Measurements from ENCODE around the gene WDR45B.
"Not testable (repeated sequence)": the region's sequence is repeated elsewhere in the genome, so short reads cannot be mapped to it uniquely, and the experiment has no call there.

The WDR45B gene

GRCh38 chr17:82586576-82587233 is 61.5 kb downstream of the WDR45B start:
- no peak for DNase-seq

- DNase-seq, result peak in 20 of 56 donors; percentile 14 to 86 (median 46)
These were observed 62.2 kb downstream of the WDR45B start for GRCh38 chr17:82585935-82586575.

- DNase-seq, result peak in 3 of 56 donors; percentile 20 to 31 (median 29)
These were observed 64.5 kb downstream of the WDR45B start for GRCh38 chr17:82583720-82584234.

- DNase-seq, result no peak
These were observed 65.5 kb downstream of the WDR45B start for GRCh38 chr17:82582709-82583108.

GRCh38 chr17:82582213-82582612 is 66.0 kb downstream of the WDR45B start:
- DNase-seq, result no peak

- DNase-seq, result not testable (repeated sequence)
These were observed 68.3 kb downstream of the WDR45B start for GRCh38 chr17:82579969-82580368.

- DNase-seq, result no peak
These were observed 70.9 kb downstream of the WDR45B start for GRCh38 chr17:82577300-82577699.

GRCh38 chr17:82575581-82576221 is 72.5 kb downstream of the WDR45B start:
- DNase-seq, result not testable (repeated sequence)

GRCh38 chr17:82574041-82574440 is 74.2 kb downstream of the WDR45B start:
- DNase-seq, result no peak

- DNase-seq, result no peak
These were observed 76.4 kb downstream of the WDR45B start for GRCh38 chr17:82571855-82572254.

GRCh38 chr17:82570277-82570676 is 78.0 kb downstream of the WDR45B start:
- DNase-seq, result no peak

GRCh38 chr17:82569621-82570020 is 78.6 kb downstream of the WDR45B start:
- no peak for DNase-seq

- DNase-seq, result no peak
These were observed 79.2 kb downstream of the WDR45B start for GRCh38 chr17:82568997-82569393.

- no peak for DNase-seq
These were observed 81.0 kb downstream of the WDR45B start for GRCh38 chr17:82567286-82567685.

- peak in 2 of 56 donors; percentile 32 to 50 for DNase-seq
These were observed 81.9 kb downstream of the WDR45B start for GRCh38 chr17:82566129-82566960.

GRCh38 chr17:82565551-82565950 is 82.7 kb downstream of the WDR45B start:
- peak in 3 of 56 donors; percentile 24 to 43 (median 31) for DNase-seq
